Peyer's patch (tissue), 4 donors: ENCODE data around the gene MMD. TPM values are rescaled to one million over a fixed set of nuclear protein-coding genes. Genes with fewer than 3 reads are reported as not detected.
A peak's percentile ranks its signal among the peaks of the same experiment; 100 is the strongest.

Experiments
- DNase-seq, 3 donors: peaks; one replicate each; pipeline ENCODE4 v3.0.0-alpha.2; 2017 to 2019
- H3K27ac ChIP-seq, 4 donors: fragments of 200-600 bp; sonication (generic); one replicate each; pipeline ENCODE4 v1.5.1; 2016 to 2019
- H3K27me3 ChIP-seq, 2 donors: fragments of 200-600 bp; sonication (generic); one replicate each; pipeline ENCODE4 v1.5.1; 2019
- H3K36me3 ChIP-seq, 3 donors: fragments of 200-600 bp; sonication (generic); one replicate each; pipeline ENCODE4 v1.5.1; 2016 to 2019
- H3K4me1 ChIP-seq, 4 donors: fragments of 200-600 bp; sonication (generic); one replicate each; pipeline ENCODE4 v1.5.1; 2016 to 2019
- H3K4me3 ChIP-seq, 4 donors: fragments of 200-600 bp; sonication (generic); 1 replicate in 3 of 4; 2 replicates in 1 of 4; pipeline ENCODE4 v1.5.1; 2016 to 2019; ENCODE audit warnings: mild to moderate bottlenecking in 1 of 4
- H3K9me3 ChIP-seq, 4 donors: fragments of 200-600 bp; sonication (generic); one replicate each; pipeline ENCODE4 v1.5.1; 2016 to 2019; ENCODE audit warnings: mild to moderate bottlenecking in 1 of 4
- CTCF ChIP-seq, 6 experiments: fragments of 450-650 bp in 4 of 6; fragments of 200-600 bp in 2 of 6; sonication (generic) in 1 of 6; IDR thresholded peaks; one replicate each; pipeline ENCODE4 v1.5.1; 2017 to 2019; ENCODE audit warnings: antibody characterized with exemption in 6 of 6, mild to moderate bottlenecking in 3 of 6, moderate library complexity in 1 of 6
- POLR2A ChIP-seq, 2 donors: fragments of 450-650 bp; IDR thresholded peaks; one replicate each; pipeline ENCODE4 v1.5.1; 2017; ENCODE audit warnings: antibody characterized with exemption in 2 of 2, mild to moderate bottlenecking in 2 of 2, moderate library complexity in 2 of 2
- total RNA-seq, 4 donors: library from RNA; depleted of rRNA; stranded (reverse); fragments of >200 nt; gene quantifications; one replicate each; pipeline ENCODE4 v1.1.0, GENCODE V29; 2016

Gene MMD
- total RNA-seq, 4 donors from 2014 or later, result 4.5 to 29.7 (median 14.3) TPM

- Histone ChIP-seq H3K4me1 (no peaks in the 10 kb centered on the region), H3K4me3 (no peak overlapping the region), H3K9me3 (no peaks in the 10 kb centered on the region), H3K36me3 (no peaks in the 10 kb centered on the region), H3K27ac (no peak overlapping the region), H3K27me3 (no peaks in the 10 kb centered on the region)
- TF ChIP-seq CTCF (IDR thresholded peaks at IDR 0.05) (no peak), POLR2A (IDR thresholded peaks at IDR 0.05) (no peak)
- no peak for DNase-seq
Observed at GRCh38 chr17:55458978-55459377, 37.3 kb upstream of the MMD start.

- Histone ChIP-seq H3K4me1 (no peaks in the 10 kb centered on the region), H3K36me3 (no peaks in the 10 kb centered on the region), H3K27ac (no peak overlapping the region), H3K27me3 (no peaks in the 10 kb centered on the region), H3K9me3 (no peaks in the 10 kb centered on the region), H3K4me3 (no peak overlapping the region)
- TF ChIP-seq CTCF (IDR thresholded peaks at IDR 0.05) (no peak), POLR2A (IDR thresholded peaks at IDR 0.05) (no peak)
- no peak for DNase-seq
Observed at GRCh38 chr17:55458287-55458900, 36.8 kb upstream of the MMD start.

GRCh38 chr17:55456307-55457240, 34.9 kb upstream of the MMD start:
- no peaks in the 10 kb centered on the region for H3K36me3 ChIP-seq
- H3K27ac ChIP-seq, result no peak overlapping the region
- H3K4me1 ChIP-seq, result no peaks in the 10 kb centered on the region
- no peak for TF ChIP-seq CTCF (IDR thresholded peaks at IDR 0.05)
- TF ChIP-seq POLR2A (IDR thresholded peaks at IDR 0.05), result no peak
- no peaks in the 10 kb centered on the region for H3K27me3 ChIP-seq
- H3K4me3 ChIP-seq, result no peak overlapping the region
- DNase-seq, result no peak
- H3K9me3 ChIP-seq, result no peaks in the 10 kb centered on the region

- Histone ChIP-seq H3K9me3 (no peaks in the 10 kb centered on the region), H3K36me3 (no peaks in the 10 kb centered on the region), H3K27ac (peak overlapping the region in 2 of 4 donors; percentile 25 to 37), H3K4me1 (peaks cover 0 to 8% (median 0%) of the 10 kb centered on the region in 4 donors), H3K4me3 (no peak overlapping the region), H3K27me3 (no peaks in the 10 kb centered on the region)
- DNase-seq, result no peak
- TF ChIP-seq CTCF (IDR thresholded peaks at IDR 0.05) (no peak), POLR2A (IDR thresholded peaks at IDR 0.05) (no peak)
Observed at GRCh38 chr17:55454906-55455474, 33.4 kb upstream of the MMD start.

- Histone ChIP-seq H3K4me1 (peaks cover 0 to 8% (median 0%) of the 10 kb centered on the region in 4 donors), H3K27ac (peak overlapping the region in 2 of 4 donors; percentile 25 to 77), H3K4me3 (no peak overlapping the region), H3K27me3 (no peaks in the 10 kb centered on the region), H3K9me3 (no peaks in the 10 kb centered on the region), H3K36me3 (no peaks in the 10 kb centered on the region)
- DNase-seq, result no peak
- TF ChIP-seq CTCF (IDR thresholded peaks at IDR 0.05) (no peak), POLR2A (IDR thresholded peaks at IDR 0.05) (no peak)
Observed at GRCh38 chr17:55453839-55454557, 32.4 kb upstream of the MMD start.
